Right atrium auricular region (tissue), 2 donors: Measurements from ENCODE around the gene MIDN. TPM values are rescaled to one million over a fixed set of nuclear protein-coding genes. Genes with fewer than 3 reads are reported as not detected.
"Not testable (repeated sequence)": the region's sequence is repeated elsewhere in the genome, so short reads cannot be mapped to it uniquely, and the experiment has no call there.

Source experiments
- DNase-seq: peaks from one replicate; pipeline ENCODE4 v3.0.0-alpha.2; 2019; ENCODE audit warnings: low spot score
- H3K27ac ChIP-seq, 2 donors: fragments of 200-600 bp; sonication (generic); 1 replicate in 1 of 2; 2 replicates in 1 of 2; pipeline ENCODE4 v1.5.1; 2016 to 2019
- H3K27me3 ChIP-seq, 2 donors: fragments of 200-600 bp; sonication (generic); one replicate each; pipeline versions ENCODE4 v1.5.1 to v1.6.0; 2017 to 2019
- H3K36me3 ChIP-seq: fragments of 200-600 bp; sonication (generic); one replicate; pipeline ENCODE4 v1.5.1; 2016
- H3K4me1 ChIP-seq, 2 donors: fragments of 200-600 bp; sonication (generic); one replicate each; pipeline versions ENCODE4 v1.5.1 to v1.6.0; 2017 to 2019
- H3K4me3 ChIP-seq, 2 donors: fragments of 200-600 bp; sonication (generic); 1 replicate in 1 of 2; 2 replicates in 1 of 2; pipeline ENCODE4 v1.5.1; 2017 to 2019; ENCODE audit warnings: mild to moderate bottlenecking in 1 of 2, moderate library complexity in 1 of 2
- H3K9me3 ChIP-seq, 2 donors: fragments of 200-600 bp; sonication (generic); one replicate each; pipeline ENCODE4 v1.5.1; 2019
- total RNA-seq, 2 donors: library from RNA; depleted of rRNA; stranded (reverse); fragments of >200 nt; gene quantifications; one replicate each; pipeline ENCODE4 v1.1.0, GENCODE V29; 2016
- TF ChIP-seq, protein P1 (sequence below), 2 donors: fragments of 200-600 bp; sonication (generic); IDR thresholded peaks; one replicate each; pipeline ENCODE4 v1.5.1; 2019; ENCODE audit warnings: antibody characterized with exemption in 2 of 2

The MIDN gene
- total RNA-seq, 2 donors from 2014 or later: 42.1 to 42.2 TPM

DNA sequence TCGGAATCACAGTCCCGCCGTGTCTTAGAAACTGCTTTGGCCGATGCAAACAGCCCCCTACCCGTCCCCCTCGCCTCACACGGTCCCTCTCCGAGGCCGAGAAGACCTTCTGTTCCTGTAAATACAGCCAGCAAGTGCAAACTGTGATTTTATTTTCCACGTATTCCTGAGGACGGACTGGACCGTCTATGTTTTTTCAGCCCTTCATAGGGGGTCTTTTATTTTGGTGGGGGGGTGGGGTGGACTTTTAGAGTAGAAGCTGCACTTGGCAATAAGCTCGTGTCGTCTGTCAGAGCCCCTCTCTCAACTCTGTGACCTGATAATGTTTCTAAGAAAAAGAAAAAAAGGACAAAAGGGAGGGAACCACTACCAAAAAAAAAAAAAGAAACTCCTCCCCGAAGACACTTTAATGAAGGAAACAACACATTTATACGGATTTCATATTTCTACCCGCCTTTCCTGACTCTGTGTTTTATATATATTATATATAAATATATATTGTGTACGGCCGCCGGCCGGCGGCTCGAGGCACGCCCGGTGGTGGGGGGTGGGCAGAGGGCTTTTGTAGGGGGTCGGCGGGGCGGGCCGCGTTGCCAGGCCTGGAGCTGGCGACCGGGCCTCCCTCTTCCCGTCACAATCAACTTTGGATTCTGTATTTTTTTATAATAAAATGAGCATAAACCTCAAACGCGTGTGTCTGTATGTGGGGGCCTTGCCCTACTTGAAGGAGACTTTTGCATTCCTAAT, 52.5 kb downstream of the MIDN start:
- Histone ChIP-seq H3K4me1 (no peaks in the 10 kb centered on the region), H3K36me3 (no peaks in the 10 kb centered on the region), H3K27me3 (no peaks in the 10 kb centered on the region), H3K9me3 (no peaks in the 10 kb centered on the region), H3K4me3 (no peak overlapping the region), H3K27ac (no peak overlapping the region)
- TF ChIP-seq, protein P1, sequence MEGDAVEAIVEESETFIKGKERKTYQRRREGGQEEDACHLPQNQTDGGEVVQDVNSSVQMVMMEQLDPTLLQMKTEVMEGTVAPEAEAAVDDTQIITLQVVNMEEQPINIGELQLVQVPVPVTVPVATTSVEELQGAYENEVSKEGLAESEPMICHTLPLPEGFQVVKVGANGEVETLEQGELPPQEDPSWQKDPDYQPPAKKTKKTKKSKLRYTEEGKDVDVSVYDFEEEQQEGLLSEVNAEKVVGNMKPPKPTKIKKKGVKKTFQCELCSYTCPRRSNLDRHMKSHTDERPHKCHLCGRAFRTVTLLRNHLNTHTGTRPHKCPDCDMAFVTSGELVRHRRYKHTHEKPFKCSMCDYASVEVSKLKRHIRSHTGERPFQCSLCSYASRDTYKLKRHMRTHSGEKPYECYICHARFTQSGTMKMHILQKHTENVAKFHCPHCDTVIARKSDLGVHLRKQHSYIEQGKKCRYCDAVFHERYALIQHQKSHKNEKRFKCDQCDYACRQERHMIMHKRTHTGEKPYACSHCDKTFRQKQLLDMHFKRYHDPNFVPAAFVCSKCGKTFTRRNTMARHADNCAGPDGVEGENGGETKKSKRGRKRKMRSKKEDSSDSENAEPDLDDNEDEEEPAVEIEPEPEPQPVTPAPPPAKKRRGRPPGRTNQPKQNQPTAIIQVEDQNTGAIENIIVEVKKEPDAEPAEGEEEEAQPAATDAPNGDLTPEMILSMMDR (IDR thresholded peaks at IDR 0.05): no peak
- DNase-seq: no peak

DNA sequence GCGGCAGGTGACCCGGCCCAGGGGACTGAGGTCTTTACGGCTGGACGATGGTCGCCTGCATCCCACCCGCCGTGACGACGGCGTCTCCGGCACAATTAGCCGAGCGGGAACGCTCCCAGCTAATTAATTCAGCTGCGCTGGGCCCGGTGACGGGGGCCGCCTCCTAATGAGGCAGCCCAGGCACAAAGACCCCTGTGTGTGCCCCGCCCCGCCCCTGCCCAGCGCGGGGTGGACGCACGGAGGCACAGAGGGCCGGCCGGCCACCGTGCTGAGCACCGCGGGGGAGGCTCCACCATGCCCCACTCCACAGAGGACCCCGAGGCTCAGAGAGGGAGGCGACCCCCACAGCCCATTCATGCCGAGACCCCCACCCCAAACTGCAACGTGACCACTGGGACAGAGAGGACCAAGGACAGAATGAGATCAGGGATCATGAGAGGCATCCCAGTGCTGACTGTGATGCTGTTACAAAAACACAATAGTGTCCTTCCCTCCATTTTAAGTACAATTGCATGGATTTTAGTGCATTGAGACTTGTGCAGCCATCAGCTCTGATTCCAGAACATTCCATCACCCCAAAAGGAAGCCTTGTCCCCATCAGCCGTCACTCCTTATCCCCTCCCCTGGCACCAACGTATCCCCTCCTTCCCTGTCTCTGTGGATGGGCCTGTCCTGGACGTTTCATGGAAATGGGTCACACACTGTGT, 54.3 kb downstream of the MIDN start:
- H3K9me3 ChIP-seq: no peaks in the 10 kb centered on the region
- no peaks in the 10 kb centered on the region for H3K4me1 ChIP-seq
- TF ChIP-seq, protein P1 (IDR thresholded peaks at IDR 0.05): no peak
- no peaks in the 10 kb centered on the region for H3K27me3 ChIP-seq
- no peak overlapping the region for H3K27ac ChIP-seq
- H3K36me3 ChIP-seq: no peaks in the 10 kb centered on the region
- no peak overlapping the region for H3K4me3 ChIP-seq
- no peak for DNase-seq

DNA sequence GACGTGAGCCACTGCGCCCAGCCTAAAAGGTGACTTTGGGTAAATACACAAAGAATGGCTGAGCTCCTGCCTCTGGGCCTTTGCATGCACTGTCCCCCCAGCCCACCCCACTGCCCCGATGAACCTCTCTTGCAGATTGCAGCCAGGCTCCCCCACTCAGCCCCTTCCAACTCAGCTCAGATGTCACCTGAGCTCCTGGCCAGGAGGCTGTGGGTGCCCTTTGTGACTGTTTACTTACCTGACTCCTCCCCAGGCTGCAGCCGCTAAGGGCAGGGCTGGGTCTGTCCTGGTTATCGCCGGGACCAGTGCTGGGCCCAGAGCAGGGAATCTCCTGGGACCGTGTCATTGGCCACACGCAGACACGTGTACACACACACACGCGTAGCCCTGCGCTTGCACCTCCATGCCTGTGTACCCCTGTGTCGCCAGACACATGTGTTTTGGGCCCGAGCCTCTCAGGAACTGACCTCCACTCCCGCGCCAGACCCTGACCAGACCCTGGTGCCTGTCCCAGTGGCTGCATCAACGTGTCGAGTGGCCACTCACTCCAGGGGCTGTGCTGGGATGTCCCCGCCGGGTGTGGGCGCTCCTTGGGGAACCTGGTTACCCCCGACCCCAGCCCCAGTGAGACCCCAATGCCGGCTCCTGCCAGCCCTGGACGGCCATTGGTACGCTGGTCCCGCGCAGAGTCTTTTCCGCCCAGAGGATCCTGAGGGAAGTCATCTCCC, 56.0 kb downstream of the MIDN start:
- H3K4me1 ChIP-seq: no peaks in the 10 kb centered on the region
- TF ChIP-seq, protein P1 (IDR thresholded peaks at IDR 0.05): no peak
- no peak for DNase-seq
- no peak overlapping the region for H3K4me3 ChIP-seq
- H3K27ac ChIP-seq: no peak overlapping the region
- no peaks in the 10 kb centered on the region for H3K27me3 ChIP-seq
- no peaks in the 10 kb centered on the region for H3K36me3 ChIP-seq
- H3K9me3 ChIP-seq: no peaks in the 10 kb centered on the region

DNA sequence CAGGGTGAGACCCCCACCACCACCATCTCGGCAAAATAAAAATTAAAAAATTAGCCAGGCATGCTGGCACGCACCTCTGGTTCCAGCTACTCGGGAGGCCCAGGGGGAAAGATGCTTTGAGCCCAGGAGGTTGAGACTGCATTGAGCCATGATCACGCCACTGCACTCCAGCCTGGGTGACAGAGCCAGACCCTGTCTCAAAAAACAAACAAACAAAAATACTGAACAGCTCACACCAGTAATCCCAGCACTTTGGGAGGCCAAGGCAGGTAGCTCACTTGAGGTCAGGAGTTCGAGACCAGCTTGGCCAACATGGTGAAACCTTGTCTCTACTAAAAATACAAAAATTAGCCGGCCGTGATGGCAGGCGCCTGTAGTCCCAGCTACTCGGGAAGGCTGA, 57.0 kb downstream of the MIDN start:
- DNase-seq, H3K36me3 ChIP-seq, H3K27ac ChIP-seq, H3K9me3 ChIP-seq, H3K27me3 ChIP-seq, H3K4me3 ChIP-seq, H3K4me1 ChIP-seq: not testable (repeated sequence)

DNA sequence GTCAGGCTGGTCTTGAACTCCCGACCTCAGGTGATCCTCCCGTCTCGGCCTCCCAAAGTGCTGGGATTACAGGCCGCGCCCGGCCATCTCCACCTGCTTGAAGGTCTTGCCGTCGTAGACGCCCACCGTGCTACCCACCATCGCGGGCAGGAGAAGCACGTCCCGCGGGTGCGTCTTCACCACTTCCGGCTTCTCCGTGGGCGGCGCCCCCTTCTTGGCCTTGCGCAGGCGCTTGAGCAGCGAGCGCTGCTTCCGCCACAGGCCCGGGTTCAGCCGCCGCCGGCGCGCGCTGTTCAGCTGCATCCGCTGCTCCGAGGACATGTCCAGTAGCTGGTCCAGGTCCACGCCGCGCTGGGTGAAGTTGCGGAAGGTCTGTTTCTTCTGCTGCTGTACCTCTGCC, 58.9 kb downstream of the MIDN start:
- Histone ChIP-seq H3K27ac (no peak overlapping the region), H3K4me3 (no peak overlapping the region), H3K36me3 (no peaks in the 10 kb centered on the region), H3K4me1 (no peaks in the 10 kb centered on the region), H3K27me3 (no peaks in the 10 kb centered on the region), H3K9me3 (no peaks in the 10 kb centered on the region)
- DNase-seq: no peak
- TF ChIP-seq, protein P1 (IDR thresholded peaks at IDR 0.05): no peak

DNA sequence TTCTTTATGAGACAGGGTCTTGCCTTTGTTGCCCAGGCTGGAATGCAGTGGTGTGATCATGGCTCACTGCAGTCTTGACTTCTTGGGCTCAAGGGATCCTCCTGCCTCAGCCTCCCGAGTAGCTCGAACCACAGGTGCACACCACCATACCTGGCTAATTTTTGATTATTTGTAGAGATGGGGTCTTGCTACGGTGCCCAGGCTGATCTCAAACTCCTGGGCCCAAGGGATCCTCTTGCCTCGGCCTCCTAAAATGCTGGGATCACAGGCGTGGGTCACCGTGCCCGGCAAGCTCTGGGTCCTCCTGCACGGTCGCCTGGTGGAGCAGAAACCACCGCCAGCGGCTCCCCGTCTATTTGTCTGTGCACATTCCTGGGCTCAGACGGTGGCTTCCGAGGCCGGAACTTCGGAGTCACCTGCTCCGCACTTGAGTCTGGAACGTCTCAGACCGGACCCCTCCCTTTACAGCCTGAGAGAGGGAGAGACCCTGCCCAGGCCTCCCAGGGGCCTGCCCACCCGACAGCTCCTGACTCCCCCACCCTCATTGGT, 59.4 kb downstream of the MIDN start:
- Histone ChIP-seq H3K4me1 (no peaks in the 10 kb centered on the region), H3K27me3 (no peaks in the 10 kb centered on the region), H3K9me3 (no peaks in the 10 kb centered on the region), H3K36me3 (no peaks in the 10 kb centered on the region), H3K27ac (no peak overlapping the region), H3K4me3 (no peak overlapping the region)
- no peak for DNase-seq
- TF ChIP-seq, protein P1 (IDR thresholded peaks at IDR 0.05): no peak
